GM12872 (cell line): Measurements from ENCODE around the gene KCNQ2.

Experiments
- TF ChIP-seq, protein P1 (sequence below): IDR thresholded peaks from 3 replicates; pipeline ENCODE4 v1.5.1; 2011; ENCODE audit warnings: low read depth, mild to moderate bottlenecking, low read length, moderate library complexity; ENCODE audit not compliant: insufficient read depth

The KCNQ2 gene

DNA sequence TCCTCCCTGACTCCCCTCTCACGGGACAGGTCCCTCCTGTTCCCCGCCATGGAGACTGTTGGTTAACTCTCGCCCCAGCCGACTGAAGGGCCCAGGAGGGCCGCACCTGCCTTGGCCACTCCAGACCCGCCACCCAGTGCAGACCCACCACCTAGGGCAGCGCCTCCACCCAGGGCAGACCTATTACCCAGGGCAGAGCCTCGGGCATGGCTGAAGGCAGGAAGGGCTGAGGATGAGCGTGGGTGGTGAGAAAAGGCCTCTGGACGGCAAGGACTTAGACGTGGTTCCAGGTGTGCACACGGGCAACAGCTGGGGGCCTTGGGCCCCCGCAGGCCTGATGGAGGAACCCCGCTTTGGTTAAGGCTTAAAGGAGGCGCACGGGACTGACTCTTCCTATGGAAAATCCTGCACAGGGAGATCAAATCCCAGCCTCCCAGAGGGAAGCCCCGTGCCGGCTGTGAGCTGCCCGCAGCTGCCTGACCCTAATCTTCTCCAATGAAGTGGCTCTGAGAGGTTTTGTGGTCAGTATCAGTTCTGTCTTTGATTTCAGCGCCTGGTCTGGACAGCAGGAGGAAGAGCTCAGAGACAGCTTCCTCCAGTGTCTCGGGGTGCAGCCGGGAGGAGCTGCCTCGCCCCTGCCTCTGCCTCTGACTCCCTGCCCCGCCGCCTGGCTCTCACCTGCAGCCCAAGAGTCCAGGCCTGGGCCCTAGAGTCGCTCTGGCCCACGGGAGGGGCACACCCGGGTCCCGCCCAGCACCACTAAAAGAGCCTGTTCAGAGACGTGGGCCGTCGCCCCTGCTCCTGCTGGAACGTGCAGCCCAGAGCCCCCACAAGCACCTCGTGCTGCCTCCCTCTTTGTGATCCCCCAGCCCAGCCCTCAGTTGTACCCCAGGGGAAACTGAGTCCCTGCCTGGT lies 99.2 kb downstream of the KCNQ2 start:
- TF ChIP-seq, protein P1, sequence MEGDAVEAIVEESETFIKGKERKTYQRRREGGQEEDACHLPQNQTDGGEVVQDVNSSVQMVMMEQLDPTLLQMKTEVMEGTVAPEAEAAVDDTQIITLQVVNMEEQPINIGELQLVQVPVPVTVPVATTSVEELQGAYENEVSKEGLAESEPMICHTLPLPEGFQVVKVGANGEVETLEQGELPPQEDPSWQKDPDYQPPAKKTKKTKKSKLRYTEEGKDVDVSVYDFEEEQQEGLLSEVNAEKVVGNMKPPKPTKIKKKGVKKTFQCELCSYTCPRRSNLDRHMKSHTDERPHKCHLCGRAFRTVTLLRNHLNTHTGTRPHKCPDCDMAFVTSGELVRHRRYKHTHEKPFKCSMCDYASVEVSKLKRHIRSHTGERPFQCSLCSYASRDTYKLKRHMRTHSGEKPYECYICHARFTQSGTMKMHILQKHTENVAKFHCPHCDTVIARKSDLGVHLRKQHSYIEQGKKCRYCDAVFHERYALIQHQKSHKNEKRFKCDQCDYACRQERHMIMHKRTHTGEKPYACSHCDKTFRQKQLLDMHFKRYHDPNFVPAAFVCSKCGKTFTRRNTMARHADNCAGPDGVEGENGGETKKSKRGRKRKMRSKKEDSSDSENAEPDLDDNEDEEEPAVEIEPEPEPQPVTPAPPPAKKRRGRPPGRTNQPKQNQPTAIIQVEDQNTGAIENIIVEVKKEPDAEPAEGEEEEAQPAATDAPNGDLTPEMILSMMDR, result no peak

DNA sequence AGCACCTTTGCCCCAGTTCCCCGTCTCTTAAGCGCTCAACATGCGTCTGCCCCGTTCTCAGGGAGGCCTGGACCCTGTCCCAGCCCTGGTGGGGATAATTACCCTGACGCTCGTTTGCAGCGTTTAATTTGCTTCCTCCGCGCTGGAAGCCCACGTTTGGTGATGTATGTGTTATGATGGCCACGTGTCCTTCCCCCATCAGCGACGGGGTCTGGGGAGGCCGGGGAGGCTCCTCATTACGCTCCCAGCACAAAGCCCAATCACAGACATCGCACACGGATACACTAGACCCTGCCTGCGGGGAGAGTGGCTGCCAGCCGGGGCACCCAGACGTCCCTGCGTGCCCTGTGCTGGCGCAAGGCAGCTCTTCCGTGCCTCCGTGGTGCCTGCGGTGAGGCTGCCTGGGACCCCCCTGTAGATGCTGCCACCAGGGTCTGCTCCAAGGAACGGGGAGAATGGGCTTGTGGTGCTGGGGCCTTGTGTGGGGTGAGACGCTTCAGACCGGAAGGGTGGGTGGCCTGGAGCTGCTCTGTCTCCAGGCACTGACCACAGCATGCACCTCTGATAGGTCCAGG lies 101.1 kb downstream of the KCNQ2 start:
- TF ChIP-seq, protein P1, result no peak

DNA sequence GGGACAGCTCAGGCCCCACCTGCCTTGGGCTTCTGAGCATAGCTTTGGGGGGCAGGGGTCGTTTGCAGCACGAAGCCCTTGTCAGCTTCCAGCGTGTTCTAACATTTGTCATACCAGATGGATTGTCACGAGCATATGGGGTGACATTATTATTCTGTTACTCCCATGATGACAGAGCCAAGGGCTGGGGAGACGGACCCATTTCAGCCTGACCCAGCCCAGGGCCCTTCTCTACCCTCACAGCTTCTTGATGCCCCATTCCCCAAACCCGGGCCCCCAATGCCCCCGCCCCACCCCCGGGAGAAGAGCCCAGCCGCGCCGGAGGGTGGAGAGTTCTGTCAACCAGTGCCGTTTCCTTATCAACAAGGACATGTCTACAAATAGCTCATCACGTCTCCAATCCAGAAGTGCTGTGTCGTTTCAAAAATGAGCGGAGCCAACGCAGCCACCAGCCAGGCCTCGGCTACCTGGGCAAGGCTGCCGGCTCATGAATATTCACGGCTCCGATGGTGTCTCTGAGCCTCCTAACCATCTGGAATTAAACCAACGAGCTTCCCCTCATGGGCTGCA lies 101.8 kb downstream of the KCNQ2 start:
- TF ChIP-seq, protein P1, result no peak

DNA sequence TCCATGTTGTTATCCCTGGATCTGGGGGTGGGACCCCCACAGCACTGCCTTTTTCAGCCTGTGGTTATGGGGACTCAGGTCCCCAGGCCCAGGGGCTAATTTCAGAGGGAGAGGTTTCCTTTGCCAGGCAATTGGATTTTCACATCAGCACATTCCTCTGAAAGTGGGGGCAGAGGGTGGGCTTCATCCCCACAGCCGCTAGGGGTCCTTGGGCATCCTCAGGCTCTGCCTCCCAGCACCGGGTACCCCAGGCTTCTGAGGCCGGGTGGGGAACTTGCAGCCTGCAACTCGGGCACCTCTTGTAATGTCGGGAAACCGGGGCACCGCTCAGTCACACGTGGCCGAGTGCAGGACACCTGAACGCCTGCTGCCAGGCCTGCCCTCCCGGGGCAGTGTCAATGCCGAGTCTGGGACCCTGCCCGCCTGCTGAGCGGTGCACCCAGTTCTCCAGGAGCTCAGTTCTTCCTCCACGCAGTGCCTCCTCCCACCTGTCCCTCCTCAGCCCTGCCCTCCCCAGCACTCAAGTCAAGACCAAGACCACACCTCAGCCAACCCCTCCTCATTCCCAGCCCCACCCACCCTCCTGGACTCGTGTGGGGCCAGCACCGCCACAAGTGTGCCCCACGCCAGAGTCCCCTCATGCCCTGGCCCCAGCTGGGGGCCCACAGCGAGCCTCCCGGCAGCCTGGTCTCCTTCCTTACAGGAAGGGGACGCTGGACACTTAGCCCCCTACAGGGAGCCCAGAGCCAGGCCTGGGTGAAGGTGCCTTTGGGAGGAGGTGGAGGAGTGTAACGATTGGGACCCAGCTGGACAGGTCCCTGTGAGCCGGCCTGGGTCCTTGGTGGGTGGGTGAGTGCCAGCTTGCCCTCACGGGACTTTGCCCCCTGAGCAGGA lies 102.5 kb downstream of the KCNQ2 start:
- TF ChIP-seq, protein P1, result no peak

DNA sequence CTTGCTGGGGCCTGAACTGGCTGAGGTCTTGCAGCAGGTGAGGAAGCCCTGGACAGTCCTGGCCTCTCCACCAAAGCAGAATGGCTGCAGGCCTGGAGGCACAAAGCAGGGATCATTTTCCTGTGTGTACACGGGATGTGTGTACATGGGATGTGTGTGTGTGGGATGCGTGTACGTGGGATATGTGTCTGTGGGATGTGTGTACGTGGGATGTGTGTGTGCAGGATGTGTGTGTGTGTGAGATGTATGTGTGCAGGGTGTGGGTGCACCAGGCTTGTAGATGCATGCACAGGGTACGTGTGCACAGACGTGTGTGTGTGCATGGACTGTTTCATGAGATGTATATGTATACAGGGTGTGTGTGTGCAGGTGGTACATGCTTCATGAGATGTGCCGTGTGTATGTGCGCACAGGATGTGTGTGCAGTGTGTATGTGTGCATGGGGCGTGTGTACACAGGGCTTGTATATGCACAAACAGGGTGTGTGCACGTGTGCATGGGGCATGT lies 103.4 kb downstream of the KCNQ2 start:
- TF ChIP-seq, protein P1, result no peak

DNA sequence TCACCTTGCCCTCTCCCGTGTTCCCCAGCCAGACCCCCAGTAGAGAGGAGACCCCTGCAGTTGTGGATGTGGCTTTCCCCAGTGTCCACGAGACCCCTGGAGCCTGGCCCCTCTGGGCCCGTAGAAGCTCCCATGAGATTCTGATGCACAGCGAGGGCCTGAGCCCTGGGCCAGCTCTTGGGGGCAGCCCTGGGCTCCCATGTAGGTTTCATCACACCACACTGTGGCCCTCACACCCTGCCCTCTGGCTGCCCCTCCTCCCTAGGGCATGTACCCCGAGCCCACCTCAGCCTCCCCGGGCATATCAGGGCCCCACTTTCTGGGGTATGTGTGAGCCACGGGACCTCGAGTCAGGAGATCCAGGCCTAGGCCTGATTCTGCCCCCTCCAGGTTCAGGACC lies 104.3 kb downstream of the KCNQ2 start:
- TF ChIP-seq, protein P1, result no peak
